NCI-H1436 (cell line): Measurements from ENCODE around the gene TRIM43B.
A peak's percentile ranks its signal among the peaks of the same experiment; 100 is the strongest.
"Not testable (repeated sequence)": the region's sequence is repeated elsewhere in the genome, so short reads cannot be mapped to it uniquely, and the experiment has no call there.

ENCODE experiments used
- DNase-seq: peaks from one replicate; lab custom pipeline; 2025; lab: John Stamatoyannopoulos, UW

TRIM43B gene

DNA sequence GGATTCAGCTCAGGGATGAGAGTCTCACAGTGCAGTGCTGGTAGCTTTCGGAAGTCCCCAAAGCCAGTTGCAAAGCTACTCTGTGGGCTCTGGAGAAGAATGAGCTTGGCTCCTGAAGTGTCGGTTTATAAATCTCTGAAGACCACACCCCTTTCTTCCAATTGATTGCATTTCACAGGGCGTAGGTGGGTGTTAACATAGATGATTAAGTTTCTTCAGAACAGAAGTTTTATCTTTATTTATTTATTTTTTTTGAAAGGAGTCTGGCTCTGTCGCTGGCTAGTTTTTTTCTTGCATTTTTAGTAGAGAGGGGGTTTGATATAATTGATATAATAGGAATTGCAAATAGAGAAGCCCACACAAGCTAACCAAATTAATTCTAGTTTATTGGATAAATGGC is at the start of gene TRIM43B:
TRIM43B (minus strand) TSS at position 101 of the 400 bp plus-strand sequence. CDS start 2,040 bp downstream, outside the sequence.
- DNase-seq: not testable (repeated sequence)

DNA sequence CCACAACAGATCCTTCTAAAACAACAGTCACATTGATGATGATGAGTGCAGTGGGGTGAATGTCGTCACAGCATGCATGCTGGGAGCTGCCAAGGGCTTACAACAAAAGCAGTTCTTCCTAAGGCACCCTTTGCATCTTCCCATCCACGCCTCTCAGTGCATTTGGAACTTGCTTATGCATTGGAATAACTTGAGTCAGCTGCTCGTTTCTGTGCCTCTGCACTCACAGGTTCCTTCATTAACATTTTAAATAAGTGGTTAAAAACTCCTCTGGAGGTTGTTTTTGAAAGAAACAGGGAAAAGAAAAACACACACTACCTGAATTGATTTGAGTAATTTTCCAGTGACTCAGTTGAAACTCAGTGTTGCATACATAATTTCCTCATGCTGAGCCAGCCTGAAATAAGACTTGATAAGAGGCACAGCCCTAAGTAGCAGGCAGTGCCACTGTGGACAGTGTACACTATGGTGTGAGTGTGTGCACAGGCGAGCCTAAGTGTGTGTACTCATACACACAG is 46.8 kb upstream of the TRIM43B start:
- DNase-seq: no peak

DNA sequence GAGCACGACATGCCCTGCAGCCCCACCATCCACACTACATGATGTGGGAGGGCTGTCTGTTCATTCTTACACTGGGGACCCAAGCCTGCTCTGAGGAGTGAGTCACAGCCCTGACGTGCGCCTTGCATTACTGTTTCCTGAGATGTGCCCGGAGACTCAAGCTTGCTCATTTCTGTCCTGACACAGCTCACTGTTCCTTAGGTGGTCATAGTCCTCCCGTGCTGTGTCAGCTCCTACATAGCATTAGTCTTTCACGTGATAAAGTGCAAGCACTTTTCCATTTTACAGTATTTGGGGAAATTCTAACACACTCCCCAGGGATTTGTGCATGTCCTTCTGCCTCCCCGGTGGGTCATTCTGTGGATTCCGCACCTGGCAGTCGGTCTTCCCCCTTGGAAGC is 46.2 kb upstream of the TRIM43B start:
- no peak for DNase-seq

GRCh38 chr2:95526360-95527341 is 42.1 kb upstream of the TRIM43B start:
- peak; percentile 37 for DNase-seq

- no peak for DNase-seq
Measured at GRCh38 chr2:95525294-95526035, 40.9 kb upstream of the TRIM43B start.

GRCh38 chr2:95524195-95524594 is 39.6 kb upstream of the TRIM43B start:
- DNase-seq: no peak

GRCh38 chr2:95514718-95515117 is 30.2 kb upstream of the TRIM43B start:
- no peak for DNase-seq

GRCh38 chr2:95514226-95514625 is 29.7 kb upstream of the TRIM43B start:
- DNase-seq: not testable (repeated sequence)

GRCh38 chr2:95509408-95509807 is 24.9 kb upstream of the TRIM43B start:
- no peak for DNase-seq

- no peak for DNase-seq
Measured at GRCh38 chr2:95505222-95505621, 20.7 kb upstream of the TRIM43B start.

GRCh38 chr2:95500854-95501253 is 16.3 kb upstream of the TRIM43B start:
- DNase-seq: no peak

DNA sequence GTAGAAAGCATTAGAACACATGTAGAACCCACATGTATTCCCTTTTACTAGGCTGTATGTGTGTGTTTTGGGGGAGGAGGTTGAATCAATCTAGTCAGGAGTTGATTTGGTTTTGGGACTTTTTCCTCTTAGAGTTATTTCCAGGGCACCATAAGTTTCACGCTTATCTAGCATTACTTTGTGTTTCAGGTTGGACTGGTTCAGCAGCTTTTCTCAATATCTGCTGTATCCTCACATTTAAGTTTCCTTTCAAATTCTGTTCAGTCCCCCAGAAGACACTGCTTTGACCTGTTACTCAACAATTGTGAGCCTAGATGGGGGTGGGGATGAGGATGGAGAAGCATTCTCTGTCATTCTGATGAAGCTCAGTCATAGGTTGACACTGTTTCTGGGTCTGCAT is 7.5 kb upstream of the TRIM43B start:
- DNase-seq: not testable (repeated sequence)

DNA sequence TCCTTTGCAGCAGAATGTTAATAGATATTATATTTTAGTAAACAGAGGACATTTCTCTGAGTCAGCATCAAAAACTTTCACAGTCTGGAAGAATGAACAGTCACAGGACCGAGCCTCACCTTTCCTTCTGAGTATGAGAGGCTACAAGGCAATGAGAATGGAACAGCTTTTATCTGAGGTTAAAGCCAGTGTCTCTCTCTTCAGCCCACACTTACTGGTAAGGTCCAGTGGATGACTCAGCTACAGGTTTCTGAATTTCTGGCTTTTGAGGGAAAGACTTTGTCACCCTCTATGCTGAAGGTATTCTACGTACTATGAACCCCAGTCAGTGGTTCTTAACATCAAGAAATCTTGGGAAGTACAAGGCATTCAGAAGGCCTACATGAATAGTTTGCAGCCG is 9.5 kb downstream of the TRIM43B start:
- not testable (repeated sequence) for DNase-seq

DNA sequence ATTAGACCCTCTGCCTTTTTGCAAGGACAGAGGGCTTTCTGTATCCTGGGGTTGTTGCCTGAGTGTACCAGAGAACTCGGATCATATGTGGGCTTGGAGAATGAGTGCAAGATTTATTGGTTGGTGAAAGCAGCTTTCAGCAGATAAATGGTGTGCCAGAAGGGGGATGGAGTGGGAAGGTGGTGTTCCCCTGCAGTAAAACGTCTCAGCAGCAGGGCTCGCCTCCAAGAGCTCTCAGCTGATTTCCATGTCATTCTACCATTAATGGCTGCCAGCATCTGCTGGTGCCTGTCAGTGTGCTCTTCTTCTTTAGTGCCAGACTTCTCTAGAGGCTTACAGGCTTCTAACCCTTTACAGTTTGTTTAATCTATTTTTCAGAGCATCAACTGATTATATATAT is 16.6 kb downstream of the TRIM43B start:
- DNase-seq: not testable (repeated sequence)

DNA sequence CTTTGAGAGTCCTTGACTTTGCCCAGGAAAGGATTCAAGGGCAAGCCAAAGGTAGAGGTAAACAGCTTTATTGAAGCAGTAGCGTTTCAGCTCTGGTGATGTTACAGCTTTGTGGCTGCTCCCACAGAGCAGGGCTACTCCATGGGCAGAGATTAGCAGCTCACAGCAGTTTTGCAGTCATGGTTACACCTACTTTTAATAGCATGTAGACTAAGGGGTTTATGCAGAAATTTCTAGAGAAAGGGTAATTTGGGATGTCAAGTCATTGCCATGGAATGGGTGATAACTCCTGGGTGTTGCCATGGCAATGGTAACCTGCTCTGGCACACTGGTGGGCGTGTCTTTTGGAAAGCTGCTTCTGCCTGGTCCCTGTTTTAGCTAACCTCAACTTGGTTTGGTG is 18.0 kb downstream of the TRIM43B start:
- DNase-seq: not testable (repeated sequence)

DNA sequence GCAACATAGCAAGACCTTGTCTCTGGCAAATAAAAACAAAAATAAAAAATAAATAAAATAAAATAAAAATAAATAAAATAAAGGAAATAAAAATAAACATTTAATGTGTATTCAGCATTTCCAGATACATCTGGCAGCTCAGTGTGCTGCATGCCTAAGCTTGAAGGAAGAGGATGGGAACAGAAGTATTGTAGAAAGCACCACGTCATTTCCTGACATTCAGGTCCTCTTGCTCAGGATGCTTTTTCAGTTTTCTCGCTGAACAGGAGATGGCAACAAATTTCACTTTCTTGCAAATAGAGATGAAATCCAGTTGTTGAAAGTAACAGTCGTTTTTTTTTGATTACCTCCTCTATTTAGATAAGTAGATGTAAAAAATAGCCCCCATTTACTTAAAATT is 21.3 kb downstream of the TRIM43B start:
- DNase-seq: not testable (repeated sequence)

DNA sequence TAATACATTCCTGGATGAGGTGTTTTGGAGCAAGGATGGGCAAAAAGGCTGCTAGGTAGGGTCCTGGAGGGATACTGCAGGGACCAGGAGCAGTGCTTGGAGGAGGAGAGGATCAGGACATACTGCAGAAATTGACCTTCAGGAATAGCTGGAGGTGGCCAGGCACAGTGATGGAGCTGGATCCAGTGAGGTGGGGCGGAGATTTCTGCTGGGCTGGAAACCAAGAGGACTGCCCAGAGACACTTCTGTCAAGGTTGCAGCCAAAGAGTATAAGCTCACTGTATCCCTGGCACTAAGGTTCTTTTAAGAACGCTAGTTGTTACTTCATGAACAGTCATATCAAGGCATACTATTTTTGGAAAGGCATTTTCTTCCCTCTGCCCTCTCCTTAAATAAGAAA is 39.2 kb downstream of the TRIM43B start:
- DNase-seq: not testable (repeated sequence)

DNA sequence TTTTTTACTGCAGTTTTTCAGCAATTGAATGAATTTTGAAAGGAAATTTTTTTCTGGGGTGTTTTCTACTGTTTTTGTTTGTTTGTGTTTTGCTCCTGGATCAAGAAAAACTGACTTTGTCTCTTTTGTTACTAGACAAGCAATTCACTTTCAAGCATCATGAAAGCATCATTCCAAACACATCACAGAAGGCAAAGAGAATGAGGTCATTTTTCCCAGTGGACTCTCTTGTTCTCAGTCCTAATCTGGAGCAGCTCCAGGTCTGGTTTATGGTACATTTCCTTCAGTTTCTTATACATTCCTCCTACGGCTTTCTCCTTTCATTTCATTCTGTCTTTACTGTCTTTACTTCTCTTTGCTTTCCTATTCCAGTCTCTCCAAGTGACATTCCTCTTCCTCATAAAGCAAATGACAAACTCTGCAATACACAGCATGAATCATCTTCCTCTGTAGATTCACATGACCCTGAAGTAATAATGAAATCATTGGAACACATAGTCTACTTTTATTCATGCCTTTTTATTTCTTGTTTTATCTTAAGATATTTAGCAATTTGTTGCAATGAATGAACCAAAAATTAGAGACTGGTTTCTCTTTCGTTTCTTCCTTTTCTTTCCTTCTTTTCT is 42.0 kb downstream of the TRIM43B start:
- DNase-seq: not testable (repeated sequence)

GRCh38 chr2:95435872-95436209 is 48.7 kb downstream of the TRIM43B start:
- DNase-seq: not testable (repeated sequence)

DNA sequence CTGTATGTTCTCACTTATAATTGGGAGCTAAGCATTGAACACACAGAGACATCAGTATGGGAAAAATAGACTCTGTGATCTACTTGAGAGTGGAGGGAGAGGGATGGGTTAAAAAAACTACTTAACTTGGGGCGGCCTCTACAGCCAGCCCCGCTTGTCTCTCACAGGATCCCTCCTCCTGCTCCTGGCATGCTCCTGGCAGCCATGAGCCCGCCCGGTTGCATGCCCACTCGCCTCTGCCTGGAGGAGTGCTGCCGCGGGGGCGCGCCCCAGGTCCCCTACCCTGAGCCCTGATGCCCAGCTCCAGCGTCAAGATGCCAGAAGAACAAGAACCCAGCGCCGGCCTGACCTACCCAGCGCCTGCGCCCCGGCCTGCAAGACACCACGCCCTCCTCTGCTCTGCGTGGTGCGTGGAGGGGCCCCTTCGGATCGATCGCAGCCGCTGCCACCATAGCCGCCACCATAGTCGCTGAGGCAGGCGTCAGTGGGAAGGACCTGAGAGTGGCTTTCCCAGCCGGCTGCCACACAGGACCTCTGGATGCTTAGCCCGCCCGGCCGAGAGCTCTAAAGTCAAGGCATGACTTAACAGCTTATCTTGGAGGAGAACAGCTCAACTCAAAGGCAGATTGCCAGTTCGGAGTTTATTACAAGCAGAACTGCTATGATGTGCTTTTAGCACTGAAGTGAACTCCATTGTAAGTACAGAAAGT is 49.2 kb downstream of the TRIM43B start:
- not testable (repeated sequence) for DNase-seq

- not testable (repeated sequence) for DNase-seq
Measured at GRCh38 chr2:95434507-95435076, 50.0 kb downstream of the TRIM43B start.
